Endothelial cell (in vitro differentiated cells): ENCODE measurements around the gene NAPG. TPM values are rescaled to one million over a fixed set of nuclear protein-coding genes. Genes with fewer than 3 reads are reported as not detected.

Experiments used
- DNase-seq: peaks from one replicate; pipeline ENCODE4 v3.0.0; 2021; ENCODE audit warnings: low spot score
- H3K27ac Mint-ChIP-seq: one replicate; pipeline ENCODE4 v1.8.0; 2021; ENCODE audit warnings: mixed read lengths, inconsistent platforms; ENCODE audit not compliant: unreplicated experiment
- H3K27me3 Mint-ChIP-seq: one replicate; pipeline ENCODE4 v1.8.0; 2021; ENCODE audit warnings: mild to moderate bottlenecking, moderate library complexity, mixed read lengths, inconsistent platforms; ENCODE audit not compliant: unreplicated experiment
- H3K36me3 Mint-ChIP-seq: one replicate; pipeline ENCODE4 v1.8.0; 2021; ENCODE audit warnings: mild to moderate bottlenecking, low read depth, mixed read lengths, inconsistent platforms; ENCODE audit not compliant: unreplicated experiment
- H3K4me1 Mint-ChIP-seq: one replicate; pipeline ENCODE4 v1.8.0; 2021; ENCODE audit warnings: mild to moderate bottlenecking, mixed read lengths, inconsistent platforms; ENCODE audit not compliant: unreplicated experiment
- H3K4me3 Mint-ChIP-seq: one replicate; pipeline ENCODE4 v1.8.0; 2021; ENCODE audit warnings: mild to moderate bottlenecking, mixed read lengths, inconsistent platforms; ENCODE audit not compliant: unreplicated experiment
- H3K9me3 Mint-ChIP-seq: one replicate; pipeline ENCODE4 v1.8.0; 2021; ENCODE audit warnings: mixed read lengths, inconsistent platforms; ENCODE audit not compliant: unreplicated experiment
- total RNA-seq: library from RNA; stranded (reverse); fragmentation: NEBNext Ultra II Directional; extraction: Animal tissue kit (Norgen Biotek cat#: 25700); gene quantifications from one replicate; pipeline ENCODE4 v1.2.1, GENCODE V29; 2021; ENCODE audit not compliant: unreplicated experiment
- TF ChIP-seq, protein P1 (sequence below): fragments of 200-600 bp; sonication (generic); IDR thresholded peaks from one replicate; pipeline ENCODE4 v1.5.0; 2021; ENCODE audit warnings: antibody characterized with exemption; ENCODE audit not compliant: unreplicated experiment

Gene NAPG
- total RNA-seq, 1 donor from 2014 or later = 33.6 TPM

DNA sequence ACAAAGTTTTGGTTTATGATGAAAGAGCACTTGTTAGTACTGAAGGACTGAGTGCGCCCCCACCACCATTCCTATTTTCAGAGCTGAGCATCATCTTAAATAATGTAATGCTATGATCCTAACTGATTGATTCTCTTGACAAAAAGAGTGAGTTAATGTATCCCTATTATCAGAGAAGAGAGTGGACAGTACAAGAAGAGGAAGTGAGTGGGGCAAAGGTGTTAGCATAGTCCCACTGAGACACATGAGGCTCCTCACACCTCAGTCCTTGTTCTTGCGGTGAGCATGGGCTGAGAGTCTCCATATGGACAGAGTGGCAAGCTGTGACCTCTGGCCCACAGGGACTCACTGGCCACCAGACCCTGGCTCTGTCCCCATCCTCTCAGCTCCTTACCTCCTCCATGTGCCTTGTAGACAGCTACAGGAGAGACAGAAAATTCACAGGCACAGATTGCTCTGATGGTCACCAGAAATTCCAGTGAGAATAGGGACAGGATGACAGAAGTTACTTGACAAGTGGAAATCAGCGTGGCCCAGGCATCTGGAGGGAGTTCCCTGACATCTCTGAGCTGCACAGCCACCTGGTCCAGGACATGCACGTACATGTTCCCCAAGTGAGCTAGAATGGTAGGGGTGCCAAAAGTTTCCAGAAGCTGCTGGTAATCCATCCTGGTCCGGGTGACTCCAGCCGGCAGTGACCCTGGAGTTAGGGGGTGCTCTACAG, 32.6 kb downstream of the NAPG start:
- DNase-seq = no peak
- peaks cover 2% of the 10 kb centered on the region for H3K27me3 Mint-ChIP-seq
- H3K4me3 Mint-ChIP-seq = no peak overlapping the region
- peaks cover 28% of the 10 kb centered on the region for H3K36me3 Mint-ChIP-seq
- TF ChIP-seq, protein P1, sequence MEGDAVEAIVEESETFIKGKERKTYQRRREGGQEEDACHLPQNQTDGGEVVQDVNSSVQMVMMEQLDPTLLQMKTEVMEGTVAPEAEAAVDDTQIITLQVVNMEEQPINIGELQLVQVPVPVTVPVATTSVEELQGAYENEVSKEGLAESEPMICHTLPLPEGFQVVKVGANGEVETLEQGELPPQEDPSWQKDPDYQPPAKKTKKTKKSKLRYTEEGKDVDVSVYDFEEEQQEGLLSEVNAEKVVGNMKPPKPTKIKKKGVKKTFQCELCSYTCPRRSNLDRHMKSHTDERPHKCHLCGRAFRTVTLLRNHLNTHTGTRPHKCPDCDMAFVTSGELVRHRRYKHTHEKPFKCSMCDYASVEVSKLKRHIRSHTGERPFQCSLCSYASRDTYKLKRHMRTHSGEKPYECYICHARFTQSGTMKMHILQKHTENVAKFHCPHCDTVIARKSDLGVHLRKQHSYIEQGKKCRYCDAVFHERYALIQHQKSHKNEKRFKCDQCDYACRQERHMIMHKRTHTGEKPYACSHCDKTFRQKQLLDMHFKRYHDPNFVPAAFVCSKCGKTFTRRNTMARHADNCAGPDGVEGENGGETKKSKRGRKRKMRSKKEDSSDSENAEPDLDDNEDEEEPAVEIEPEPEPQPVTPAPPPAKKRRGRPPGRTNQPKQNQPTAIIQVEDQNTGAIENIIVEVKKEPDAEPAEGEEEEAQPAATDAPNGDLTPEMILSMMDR = no peak
- no peaks in the 10 kb centered on the region for H3K4me1 Mint-ChIP-seq
- no peaks in the 10 kb centered on the region for H3K9me3 Mint-ChIP-seq
- no peak overlapping the region for H3K27ac Mint-ChIP-seq

DNA sequence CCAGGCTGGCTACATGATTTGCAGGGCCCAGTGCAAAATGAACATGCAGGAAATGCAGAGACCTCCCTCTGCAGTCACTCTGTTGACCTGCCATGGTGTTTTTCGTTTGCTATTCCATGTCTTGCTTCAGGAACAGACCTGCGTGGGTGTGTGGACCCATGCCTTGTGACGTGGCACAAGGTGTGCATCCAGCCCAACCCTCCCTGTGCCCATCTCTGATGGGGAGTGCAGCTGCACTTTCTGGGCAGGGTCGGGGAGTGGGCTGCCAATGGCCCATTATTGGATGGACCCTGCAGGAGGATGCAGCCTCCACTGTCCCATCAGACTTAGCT, 33.1 kb downstream of the NAPG start:
- H3K27ac Mint-ChIP-seq = no peak overlapping the region
- no peak overlapping the region for H3K4me3 Mint-ChIP-seq
- no peak for DNase-seq
- H3K36me3 Mint-ChIP-seq = peaks cover 28% of the 10 kb centered on the region
- H3K9me3 Mint-ChIP-seq = no peaks in the 10 kb centered on the region
- TF ChIP-seq, protein P1 = no peak
- no peaks in the 10 kb centered on the region for H3K4me1 Mint-ChIP-seq
- peaks cover 2% of the 10 kb centered on the region for H3K27me3 Mint-ChIP-seq

DNA sequence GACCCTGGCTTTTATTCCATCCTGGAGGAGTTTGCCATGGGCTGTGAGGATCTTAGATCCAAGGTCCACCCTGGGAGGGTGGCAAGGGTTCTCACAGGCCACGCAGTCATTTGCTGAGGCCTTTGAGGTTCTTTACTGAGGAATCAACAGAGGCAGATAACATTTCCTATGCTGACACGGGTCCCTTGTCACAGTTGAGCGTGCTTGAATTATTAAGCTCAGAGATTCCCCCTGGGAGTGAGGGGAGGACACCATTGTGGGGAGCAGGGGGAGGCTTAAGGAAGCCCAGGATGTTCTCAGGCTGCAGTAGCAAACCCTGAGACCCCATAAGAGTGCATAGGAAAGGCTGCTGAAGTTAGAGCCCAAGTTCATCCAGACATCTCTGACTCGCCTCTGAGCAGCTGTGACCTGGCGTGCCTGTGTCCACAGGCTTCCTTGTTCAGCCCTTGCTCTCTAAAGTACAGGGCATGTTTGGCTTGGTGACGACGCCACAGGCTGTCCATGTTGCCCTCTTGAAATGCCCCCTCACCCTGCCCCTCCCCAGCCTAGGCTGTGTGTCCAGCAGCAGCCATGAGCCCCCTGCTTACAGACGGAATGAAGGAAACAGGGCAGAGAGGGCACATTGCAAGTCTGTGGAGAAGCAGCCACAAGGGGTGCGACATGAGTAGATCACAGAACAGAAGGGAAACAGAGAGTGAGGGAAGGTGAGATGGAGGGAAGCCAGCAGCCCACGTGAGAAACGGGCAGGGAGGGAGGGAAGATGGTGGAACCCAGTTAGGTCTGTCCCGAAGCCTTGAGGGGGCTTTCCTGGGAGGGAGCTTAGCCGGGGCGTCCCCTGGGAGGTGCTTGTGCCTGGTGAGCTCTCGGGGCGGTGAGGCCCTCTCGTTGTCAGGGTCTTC, 34.0 kb downstream of the NAPG start:
- H3K27ac Mint-ChIP-seq = no peak overlapping the region
- no peaks in the 10 kb centered on the region for H3K9me3 Mint-ChIP-seq
- no peak overlapping the region for H3K4me3 Mint-ChIP-seq
- TF ChIP-seq, protein P1 = no peak
- H3K4me1 Mint-ChIP-seq = no peaks in the 10 kb centered on the region
- DNase-seq = no peak
- peaks cover 2% of the 10 kb centered on the region for H3K27me3 Mint-ChIP-seq
- peaks cover 22% of the 10 kb centered on the region for H3K36me3 Mint-ChIP-seq

DNA sequence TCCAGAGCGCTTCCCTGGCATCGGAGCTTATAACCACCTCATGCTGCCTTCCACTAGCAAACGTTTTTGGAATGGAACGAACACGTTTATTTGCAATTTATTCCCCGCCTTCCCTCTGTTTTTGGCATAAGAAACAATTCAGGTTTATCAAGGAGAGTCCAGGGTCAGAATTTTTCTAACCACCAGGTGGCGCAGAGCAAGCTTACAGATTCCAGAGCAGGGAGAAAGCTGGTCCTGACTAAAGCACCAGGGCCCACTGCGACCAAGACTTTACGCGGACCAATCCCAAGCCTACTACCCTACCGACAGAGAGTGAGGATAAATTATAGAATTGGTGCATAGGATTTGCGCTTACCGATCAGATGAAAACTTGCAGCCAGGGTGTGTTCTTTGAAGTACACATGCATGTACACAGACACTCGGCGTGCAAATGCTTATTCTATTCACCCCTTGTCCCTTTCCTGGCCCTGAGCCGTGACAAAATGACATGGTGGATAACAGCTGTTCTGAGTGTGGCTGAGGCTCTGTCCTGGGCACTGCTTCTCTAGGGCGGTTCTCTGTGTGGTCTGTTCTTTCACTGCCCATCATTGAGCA, 34.7 kb downstream of the NAPG start:
- DNase-seq = peak; percentile 80
- Mint-ChIP-seq H3K36me3 (peaks cover 16% of the 10 kb centered on the region), H3K4me3 (no peak overlapping the region), H3K4me1 (no peaks in the 10 kb centered on the region), H3K27me3 (peaks cover 2% of the 10 kb centered on the region), H3K9me3 (no peaks in the 10 kb centered on the region), H3K27ac (no peak overlapping the region)
- TF ChIP-seq, protein P1 = peak; percentile 82
